Measurements from ENCODE around the gene FARS2. TPM values are rescaled to one million over a fixed set of nuclear protein-coding genes. Genes with fewer than 3 reads are reported as not detected.

FARS2 gene
- total and polyA plus RNA-seq, 7 donors, result 8.1 to 21.0 (median 12.5) TPM

GRCh38 chr6:5679270-5679669 lies 418.0 kb downstream of the FARS2 start:
- 91 to 94% methylated on average over 2 of the region's 2 CpGs for WGBS, 2 donors
- intact Hi-C loops (cut with DNase I), result no loop called here
- DNase-seq, result no peak

GRCh38 chr6:5679691-5680090 lies 418.4 kb downstream of the FARS2 start:
- Histone ChIP-seq H3K4me3 (no peak overlapping the region), H3K9me3 (no peaks in the 10 kb centered on the region), H3K4me1 (no peaks in the 10 kb centered on the region), H3K36me3 (no peaks in the 10 kb centered on the region), H3K27me3 (no peaks in the 10 kb centered on the region), H3K27ac (no peak overlapping the region)
- intact Hi-C loops (cut with DNase I), result no loop called here
- TF ChIP-seq EP300 (IDR thresholded peaks at IDR 0.05) (no peak), POLR2AphosphoS5 (IDR thresholded peaks at IDR 0.05) (no peak), POLR2A (IDR thresholded peaks at IDR 0.05) (no peak)
- TF ChIP-seq, protein P1, sequence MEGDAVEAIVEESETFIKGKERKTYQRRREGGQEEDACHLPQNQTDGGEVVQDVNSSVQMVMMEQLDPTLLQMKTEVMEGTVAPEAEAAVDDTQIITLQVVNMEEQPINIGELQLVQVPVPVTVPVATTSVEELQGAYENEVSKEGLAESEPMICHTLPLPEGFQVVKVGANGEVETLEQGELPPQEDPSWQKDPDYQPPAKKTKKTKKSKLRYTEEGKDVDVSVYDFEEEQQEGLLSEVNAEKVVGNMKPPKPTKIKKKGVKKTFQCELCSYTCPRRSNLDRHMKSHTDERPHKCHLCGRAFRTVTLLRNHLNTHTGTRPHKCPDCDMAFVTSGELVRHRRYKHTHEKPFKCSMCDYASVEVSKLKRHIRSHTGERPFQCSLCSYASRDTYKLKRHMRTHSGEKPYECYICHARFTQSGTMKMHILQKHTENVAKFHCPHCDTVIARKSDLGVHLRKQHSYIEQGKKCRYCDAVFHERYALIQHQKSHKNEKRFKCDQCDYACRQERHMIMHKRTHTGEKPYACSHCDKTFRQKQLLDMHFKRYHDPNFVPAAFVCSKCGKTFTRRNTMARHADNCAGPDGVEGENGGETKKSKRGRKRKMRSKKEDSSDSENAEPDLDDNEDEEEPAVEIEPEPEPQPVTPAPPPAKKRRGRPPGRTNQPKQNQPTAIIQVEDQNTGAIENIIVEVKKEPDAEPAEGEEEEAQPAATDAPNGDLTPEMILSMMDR (IDR thresholded peaks at IDR 0.05), result no peak
- DNase-seq, result no peak
- 44 to 81% methylated on average over 4 of the region's 4 CpGs for WGBS, 2 donors

More at GRCh38 chr6:5679270-5679669, 418.0 kb downstream of the FARS2 start:
- Histone ChIP-seq H3K4me1 (no peaks in the 10 kb centered on the region), H3K36me3 (no peaks in the 10 kb centered on the region), H3K9me3 (no peaks in the 10 kb centered on the region), H3K27me3 (no peaks in the 10 kb centered on the region), H3K27ac (no peak overlapping the region), H3K4me3 (no peak overlapping the region)
- TF ChIP-seq POLR2A (IDR thresholded peaks at IDR 0.05), result no peak
- TF ChIP-seq, protein P1 (IDR thresholded peaks at IDR 0.05), result no peak
- no peak for TF ChIP-seq EP300 (IDR thresholded peaks at IDR 0.05)
- no peak for TF ChIP-seq POLR2AphosphoS5 (IDR thresholded peaks at IDR 0.05)

DNA sequence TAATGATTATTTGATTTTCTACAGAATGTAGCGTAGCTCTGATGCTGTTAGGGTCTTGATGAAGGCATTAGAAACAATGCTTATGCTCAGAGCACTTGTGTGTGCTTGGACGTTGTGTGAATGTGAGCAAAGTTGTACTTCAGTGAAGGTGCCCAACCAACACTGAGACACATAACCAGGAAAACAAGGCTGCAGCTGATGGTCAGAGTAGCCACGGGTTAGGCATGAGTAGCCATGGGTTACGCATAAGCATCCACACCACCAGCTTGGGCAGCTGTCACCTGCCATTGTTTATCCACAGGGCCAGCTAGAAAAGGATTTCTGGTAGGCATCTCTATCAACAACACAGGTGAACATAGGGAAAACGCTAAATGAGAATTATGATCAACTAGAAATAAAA lies 418.8 kb downstream of the FARS2 start:
- no peak for TF ChIP-seq EP300 (IDR thresholded peaks at IDR 0.05)
- TF ChIP-seq, protein P1 (IDR thresholded peaks at IDR 0.05), result no peak
- TF ChIP-seq POLR2AphosphoS5 (IDR thresholded peaks at IDR 0.05), result no peak
- TF ChIP-seq POLR2A (IDR thresholded peaks at IDR 0.05), result no peak
- H3K9me3 ChIP-seq, result no peaks in the 10 kb centered on the region
- no peak for DNase-seq
- 80 to 91% methylated on average over 5 of the region's 5 CpGs for WGBS, 2 donors
- no peaks in the 10 kb centered on the region for H3K36me3 ChIP-seq
- H3K4me1 ChIP-seq, result no peaks in the 10 kb centered on the region
- H3K27ac ChIP-seq, result no peak overlapping the region
- H3K27me3 ChIP-seq, result no peaks in the 10 kb centered on the region
- no peak overlapping the region for H3K4me3 ChIP-seq
- intact Hi-C loops (cut with DNase I), result no loop called here

DNA sequence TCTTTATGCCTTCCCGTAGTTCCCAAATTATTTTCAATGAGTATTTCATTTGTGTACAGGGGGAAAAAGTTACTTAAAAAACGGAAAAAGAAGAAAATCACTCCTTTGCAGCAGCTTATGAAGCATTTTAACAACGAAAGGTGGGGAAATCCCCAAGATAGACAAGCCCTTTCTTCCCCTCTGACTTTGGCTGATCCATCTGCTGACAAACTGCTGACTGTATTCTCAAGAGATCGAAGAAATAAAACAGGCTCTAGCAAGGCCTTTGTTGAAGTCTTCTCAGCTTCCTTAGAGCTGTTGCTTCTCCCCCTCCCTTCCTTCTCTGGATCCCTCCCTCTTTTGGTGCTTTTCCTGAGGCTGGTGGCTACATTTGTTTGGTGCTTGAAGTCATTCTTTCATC lies 420.2 kb downstream of the FARS2 start:
- WGBS, 2 donors, result 63 to 87% methylated on average over 4 of the region's 4 CpGs

More for the DNA sequence above, 420.2 kb downstream of the FARS2 start:
- Histone ChIP-seq H3K27ac (no peak overlapping the region), H3K4me1 (no peaks in the 10 kb centered on the region), H3K36me3 (no peaks in the 10 kb centered on the region), H3K9me3 (no peaks in the 10 kb centered on the region), H3K27me3 (no peaks in the 10 kb centered on the region), H3K4me3 (no peak overlapping the region)
- intact Hi-C loops (cut with DNase I), result no loop called here
- DNase-seq, result no peak
- TF ChIP-seq EP300 (IDR thresholded peaks at IDR 0.05), result no peak
- TF ChIP-seq POLR2A (IDR thresholded peaks at IDR 0.05), result no peak
- TF ChIP-seq POLR2AphosphoS5 (IDR thresholded peaks at IDR 0.05), result no peak
- TF ChIP-seq, protein P1 (IDR thresholded peaks at IDR 0.05), result no peak
